HEK293 (cell line): ENCODE measurements around the gene TEFM.

Experiments
- SP2 ChIP-seq: fragments of 450-650 bp; formaldehyde crosslinking; IDR thresholded peaks from 2 replicates; pipeline ENCODE4 v1.5.1; 2016; ENCODE audit warnings: missing biosample characterization, missing genetic modification characterization
- YY1 ChIP-seq: fragments of 450-650 bp; formaldehyde crosslinking; IDR thresholded peaks from 2 replicates; pipeline ENCODE4 v1.5.1; 2018; ENCODE audit warnings: missing biosample characterization, missing genetic modification characterization
- ZBTB17 ChIP-seq: fragments of 450-650 bp; formaldehyde crosslinking; IDR thresholded peaks from 2 replicates; pipeline ENCODE4 v1.5.1; 2016; ENCODE audit warnings: missing biosample characterization, missing genetic modification characterization
- ZNF24 ChIP-seq: fragments of 450-650 bp; formaldehyde crosslinking; IDR thresholded peaks from 2 replicates; pipeline ENCODE4 v1.5.1; 2016; ENCODE audit warnings: missing biosample characterization, missing genetic modification characterization
- ZNF324 ChIP-seq: fragments of 450-650 bp; formaldehyde crosslinking; IDR thresholded peaks from 2 replicates; pipeline ENCODE4 v1.5.1; 2016; ENCODE audit warnings: missing biosample characterization, missing genetic modification characterization

GRCh38 chr17:30906101-30906911 is at the start of gene TEFM:
- TF ChIP-seq ZNF24 (tag by site-specific recombination), result peak; percentile 98
- peak; percentile 95 for TF ChIP-seq YY1
- TF ChIP-seq SP2, result peak; percentile 69
- peak; percentile 90 for TF ChIP-seq ZBTB17
- TF ChIP-seq ZNF324 (tag by site-specific recombination), result peak; percentile 97
